Smooth muscle cell (in vitro differentiated cells): Measurements from ENCODE around the gene SLC35A5. TPM values are rescaled to one million over a fixed set of nuclear protein-coding genes. Genes with fewer than 3 reads are reported as not detected.
A peak's percentile ranks its signal among the peaks of the same experiment; 100 is the strongest.

Experiments
- DNase-seq: peaks from one replicate; lab custom pipeline; 2025; ENCODE audit not compliant: unreplicated experiment; lab: John Stamatoyannopoulos, UW
- H2AFZ ChIP-seq: fragments of 200-600 bp; sonication (generic); 2 replicates; pipeline ENCODE4 v1.6.0; 2016; ENCODE audit warnings: antibody characterized with exemption, low read depth, mild to moderate bottlenecking
- H3F3A ChIP-seq: fragments of 200-600 bp; sonication (generic); 2 replicates; pipeline ENCODE4 v1.6.0; 2017; ENCODE audit warnings: antibody characterized with exemption, low read depth
- H3K27ac ChIP-seq: fragments of 200-600 bp; sonication (generic); 2 replicates; pipeline ENCODE4 v1.5.1; 2016; ENCODE audit warnings: low read depth, mild to moderate bottlenecking
- H3K27me3 ChIP-seq: fragments of 200-600 bp; sonication (generic); 2 replicates; pipeline ENCODE4 v1.6.1; 2016; ENCODE audit warnings: low read depth, mild to moderate bottlenecking
- H3K36me3 ChIP-seq: fragments of 200-600 bp; sonication (generic); 2 replicates; pipeline ENCODE4 v1.5.1; 2016; ENCODE audit warnings: low read depth
- H3K4me1 ChIP-seq: fragments of 200-600 bp; sonication (generic); 2 replicates; pipeline ENCODE4 v1.5.1; 2016; ENCODE audit warnings: low read depth
- H3K4me2 ChIP-seq: fragments of 200-600 bp; sonication (generic); 2 replicates; pipeline ENCODE4 v1.6.0; 2016; ENCODE audit warnings: mild to moderate bottlenecking
- H3K4me3 ChIP-seq: fragments of 200-600 bp; sonication (generic); 2 replicates; pipeline ENCODE4 v1.5.1; 2016; ENCODE audit warnings: mild to moderate bottlenecking
- H3K79me2 ChIP-seq: fragments of 200-600 bp; sonication (generic); 2 replicates; pipeline ENCODE4 v1.6.0; 2016; ENCODE audit warnings: low read depth, mild to moderate bottlenecking
- H3K9ac ChIP-seq: fragments of 200-600 bp; sonication (generic); 2 replicates; pipeline ENCODE4 v1.6.0; 2016; ENCODE audit warnings: low read depth
- H3K9me3 ChIP-seq: fragments of 200-600 bp; sonication (generic); replicated peaks from 2 replicates; pipeline ENCODE4 v1.5.1; 2016; ENCODE audit warnings: low read depth
- H4K20me1 ChIP-seq: fragments of 200-600 bp; sonication (generic); 2 replicates; pipeline ENCODE4 v1.6.0; 2016; ENCODE audit warnings: low read depth
- CTCF ChIP-seq: fragments of 200-600 bp; sonication (generic); IDR thresholded peaks from 2 replicates; pipeline ENCODE4 v1.5.1; 2017; ENCODE audit warnings: borderline replicate concordance, mild to moderate bottlenecking, antibody characterized with exemption; ENCODE audit not compliant: insufficient read depth, poor library complexity, severe bottlenecking
- WGBS: methylation state at CpG from one replicate; pipeline ENCODE4 v1.1.7; 2016; ENCODE audit warnings: low lambda C conversion rate; 5-methylcytosine and 5-hydroxymethylcytosine counted together
- polyA plus RNA-seq: library from polyadenylated mRNA; unstranded; fragments of >200 nt; fragmentation: Nextera tagmentation; extraction: Ambion mirVana; gene quantifications from 2 replicates; pipeline ENCODE4 v1.2.1, GENCODE V29; 2016
- total RNA-seq: library from RNA; depleted of rRNA; stranded (reverse); fragments of >200 nt; gene quantifications from 2 replicates; pipeline ENCODE4 v1.2.3, GENCODE V29; 2014

The SLC35A5 gene
- total and polyA plus RNA-seq, 2 experiments from 2014 or later = 18.1 to 28.0 TPM

GRCh38 chr3:112606098-112606497 is 44.3 kb downstream of the SLC35A5 start:
- H3K9me3 ChIP-seq = no peaks in the 10 kb centered on the region
- peak overlapping the region; percentile 30 for H3K27ac ChIP-seq
- no peaks in the 10 kb centered on the region for H3K27me3 ChIP-seq
- H3F3A ChIP-seq = peaks cover 9% of the 10 kb centered on the region
- no peak overlapping the region for H3K4me2 ChIP-seq
- H4K20me1 ChIP-seq = no peaks in the 10 kb centered on the region
- no peak overlapping the region for H2AFZ ChIP-seq
- H3K79me2 ChIP-seq = no peaks in the 10 kb centered on the region
- DNase-seq = no peak
- no peaks in the 10 kb centered on the region for H3K36me3 ChIP-seq
- WGBS = 94% methylated on average over 2 of the region's 2 CpGs
- peaks cover 7% of the 10 kb centered on the region for H3K4me1 ChIP-seq
- H3K9ac ChIP-seq = no peak overlapping the region
- H3K4me3 ChIP-seq = no peak overlapping the region
- TF ChIP-seq CTCF = no peak

GRCh38 chr3:112607863-112608262 is 46.0 kb downstream of the SLC35A5 start:
- H3K9me3 ChIP-seq = no peaks in the 10 kb centered on the region
- H3K27ac ChIP-seq = no peak overlapping the region
- H3K9ac ChIP-seq = no peak overlapping the region
- no peaks in the 10 kb centered on the region for H3K27me3 ChIP-seq
- H2AFZ ChIP-seq = no peak overlapping the region
- no peak for DNase-seq
- H3K4me2 ChIP-seq = no peak overlapping the region
- no peaks in the 10 kb centered on the region for H3K79me2 ChIP-seq
- H3K36me3 ChIP-seq = no peaks in the 10 kb centered on the region
- peaks cover 9% of the 10 kb centered on the region for H3F3A ChIP-seq
- no peaks in the 10 kb centered on the region for H4K20me1 ChIP-seq
- peaks cover 7% of the 10 kb centered on the region for H3K4me1 ChIP-seq
- no peak for TF ChIP-seq CTCF
- no peak overlapping the region for H3K4me3 ChIP-seq

GRCh38 chr3:112610121-112610520 is 48.3 kb downstream of the SLC35A5 start:
- no peak overlapping the region for H2AFZ ChIP-seq
- H3K4me2 ChIP-seq = no peak overlapping the region
- H3K79me2 ChIP-seq = no peaks in the 10 kb centered on the region
- no peaks in the 10 kb centered on the region for H3K27me3 ChIP-seq
- no peaks in the 10 kb centered on the region for H4K20me1 ChIP-seq
- peaks cover 7% of the 10 kb centered on the region for H3K4me1 ChIP-seq
- peak overlapping the region; percentile 63 for H3K27ac ChIP-seq
- H3K4me3 ChIP-seq = no peak overlapping the region
- H3K9ac ChIP-seq = peak overlapping the region; percentile 48
- peaks cover 4% of the 10 kb centered on the region for H3F3A ChIP-seq
- H3K9me3 ChIP-seq = no peaks in the 10 kb centered on the region
- no peak for TF ChIP-seq CTCF
- DNase-seq = no peak
- H3K36me3 ChIP-seq = no peaks in the 10 kb centered on the region
- WGBS = 59% methylated on average over 3 of the region's 3 CpGs

DNA sequence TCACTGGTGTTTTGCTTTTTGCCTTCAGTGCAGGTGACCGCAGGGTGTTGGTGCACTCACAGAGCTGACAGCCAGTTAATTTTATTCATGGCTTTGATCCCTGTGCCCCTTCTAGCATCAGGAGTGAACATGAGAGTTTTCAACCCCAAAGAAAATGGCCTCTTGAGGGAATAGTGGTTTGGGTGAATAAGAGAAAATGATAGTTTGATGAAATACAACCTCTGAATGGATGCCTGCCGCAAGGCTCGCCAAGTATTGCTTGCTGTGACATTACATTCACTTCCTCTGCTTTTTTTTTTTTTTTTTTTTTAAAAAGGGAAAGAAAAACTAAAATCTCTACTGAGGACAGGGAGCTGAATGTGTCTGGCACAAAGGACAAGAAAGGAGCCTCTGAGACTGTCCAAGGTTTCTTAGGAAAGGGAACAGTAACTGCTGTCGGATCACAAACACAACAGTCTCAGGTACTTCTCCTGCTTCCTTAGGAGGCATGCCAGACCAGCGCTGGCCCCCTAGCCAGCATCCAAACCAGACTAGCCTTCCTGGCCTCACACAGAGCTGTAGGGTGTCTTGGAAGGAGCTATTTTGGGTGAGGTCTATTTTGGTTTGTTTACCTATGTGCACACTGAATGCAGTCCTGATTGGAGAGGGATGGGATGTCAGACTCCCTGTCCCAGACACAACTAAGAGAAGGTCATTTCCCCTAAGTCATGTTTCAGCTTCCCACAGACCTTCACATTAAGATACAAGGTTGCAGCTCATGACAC is 50.1 kb downstream of the SLC35A5 start:
- Histone ChIP-seq H2AFZ (no peak overlapping the region), H3K9me3 (no peaks in the 10 kb centered on the region), H3F3A (peaks cover 4% of the 10 kb centered on the region), H4K20me1 (no peaks in the 10 kb centered on the region), H3K79me2 (no peaks in the 10 kb centered on the region), H3K36me3 (no peaks in the 10 kb centered on the region), H3K4me2 (no peak overlapping the region), H3K27me3 (no peaks in the 10 kb centered on the region), H3K4me1 (peaks cover 7% of the 10 kb centered on the region), H3K9ac (no peak overlapping the region), H3K4me3 (no peak overlapping the region), H3K27ac (no peak overlapping the region)
- 92% methylated on average over 5 of the region's 5 CpGs for WGBS
- DNase-seq = no peak
- no peak for TF ChIP-seq CTCF
